Endometrial microvascular endothelial cells (primary cell): Measurements from ENCODE around the gene BPTF. TPM values are rescaled to one million over a fixed set of nuclear protein-coding genes. Genes with fewer than 3 reads are reported as not detected.
"Not testable (repeated sequence)": the region's sequence is repeated elsewhere in the genome, so short reads cannot be mapped to it uniquely, and the experiment has no call there.

Experiments
- in situ Hi-C: cut with HindIII; loops from 2 replicates; pipeline ENCODE4 v1.10.0; 2017; ENCODE audit warnings: low sequenced_read_pairs, low pct_unique_long_range_greater_than_20kb; ENCODE audit errors: inconsistent ontology term
- total RNA-seq: library from RNA; depleted of rRNA; stranded (reverse); fragments of >200 nt; gene quantifications from one replicate; pipeline ENCODE4 v1.2.3, GENCODE V29; 2015; ENCODE audit errors: inconsistent ontology term

The BPTF gene
- total RNA-seq, 1 donor from 2014 or later, result 24.3 TPM

- in situ Hi-C loops, result not testable (repeated sequence)
Observed at GRCh38 chr17:68020791-68021190, 195.5 kb downstream of the BPTF start.

DNA sequence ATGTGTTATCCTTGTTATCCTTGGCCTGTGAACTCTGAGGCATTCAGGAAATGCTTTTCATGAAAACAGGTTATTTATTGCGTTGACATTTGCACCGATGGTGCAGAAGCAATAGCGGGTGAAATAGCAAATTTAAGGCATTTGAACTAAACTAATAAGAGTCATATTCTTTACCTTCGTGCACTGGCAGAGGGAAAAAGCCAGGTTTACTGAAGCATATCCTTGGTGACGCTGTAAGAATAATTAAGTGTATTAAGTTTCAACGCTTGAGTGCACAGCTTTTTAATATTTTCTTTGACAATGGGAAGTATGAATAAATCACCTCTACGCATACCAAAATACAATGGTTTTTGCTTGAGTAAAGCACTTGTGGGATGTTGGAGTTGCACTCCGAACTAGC, 196.7 kb downstream of the BPTF start:
- in situ Hi-C loops, result no loop called here

DNA sequence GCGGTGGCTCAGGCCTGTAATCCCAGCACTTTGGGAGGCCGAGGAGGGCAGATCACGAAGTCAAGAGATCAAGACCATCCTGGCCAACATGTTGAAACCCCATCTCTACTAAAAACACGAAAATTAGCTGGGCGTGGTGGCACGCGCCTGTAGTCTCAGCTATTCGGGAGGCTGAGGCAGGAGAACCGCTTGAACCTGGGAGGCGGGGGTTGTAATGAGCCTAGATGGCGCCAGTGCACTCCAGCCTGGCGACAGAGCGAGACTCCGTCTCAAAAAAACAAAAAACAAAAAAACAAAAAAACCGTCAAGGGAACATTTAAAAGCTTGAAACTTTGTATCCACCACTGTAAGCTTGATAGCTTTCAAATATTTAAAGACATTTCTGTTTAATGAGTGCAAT, 197.2 kb downstream of the BPTF start:
- in situ Hi-C loops, result not testable (repeated sequence)

DNA sequence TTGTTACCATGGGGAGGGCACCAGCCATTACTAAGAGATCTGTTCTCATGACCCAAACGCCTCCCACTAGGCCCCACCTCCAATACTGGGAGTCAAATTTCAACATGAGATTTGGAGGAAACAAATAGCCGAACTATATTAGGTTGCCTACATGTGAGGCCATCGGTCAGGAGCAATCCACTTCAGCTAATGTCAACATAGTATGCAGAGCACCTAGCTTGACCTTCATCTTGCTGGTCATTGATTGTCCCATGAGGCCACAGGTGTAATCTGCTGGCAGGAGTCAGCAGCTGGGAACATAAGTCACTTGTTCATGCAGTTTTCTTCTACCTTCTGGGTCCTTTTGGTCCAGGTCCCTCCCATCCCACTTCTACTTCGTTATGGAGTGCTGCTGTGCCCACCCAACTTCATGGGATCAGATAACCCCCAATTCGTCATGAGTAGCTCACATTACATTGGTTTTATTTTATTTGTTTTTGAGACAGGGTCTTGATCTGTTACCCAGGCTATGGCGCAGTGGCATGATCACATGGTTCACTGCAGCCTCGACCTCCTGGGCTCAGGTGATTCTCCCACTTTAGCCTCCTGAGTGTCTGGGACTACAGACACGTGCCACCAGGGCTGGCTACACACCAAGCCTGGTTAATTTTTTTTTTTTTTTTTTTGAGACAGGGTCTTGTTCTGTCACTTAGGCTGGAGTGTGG, 204.4 kb downstream of the BPTF start:
- in situ Hi-C loops, result no loop called here

Other genes with a start within 250 kb of the BPTF start
- gene NOL11, start 107.6 kb upstream of the BPTF start, total RNA-seq, result 47.4 TPM
- 10.3 TPM for gene C17orf58, start 171.0 kb downstream of the BPTF start, total RNA-seq
- 322 TPM for gene KPNA2, start 210.2 kb downstream of the BPTF start, total RNA-seq